Sigmoid colon (tissue), 7 donors: Measurements from ENCODE around the gene PARD3. TPM values are rescaled to one million over a fixed set of nuclear protein-coding genes. Genes with fewer than 3 reads are reported as not detected.

Experiments used
- DNase-seq: peaks from one replicate; pipeline ENCODE4 v3.0.0-alpha.2; 2019
- H3K27ac ChIP-seq, 4 donors: fragments of 200-600 bp; sonication (generic); one replicate each; pipeline ENCODE4 v1.5.1; 2016 to 2019; ENCODE audit warnings: mild to moderate bottlenecking in 1 of 4
- H3K27me3 ChIP-seq, 3 donors: fragments of 200-600 bp; sonication (generic); one replicate each; pipeline ENCODE4 v1.5.1; 2019; ENCODE audit warnings: mild to moderate bottlenecking in 1 of 3
- H3K36me3 ChIP-seq, 4 donors: fragments of 200-600 bp; sonication (generic); one replicate each; pipeline ENCODE4 v1.5.1; 2016 to 2019
- H3K4me1 ChIP-seq, 4 donors: fragments of 200-600 bp; sonication (generic); one replicate each; pipeline ENCODE4 v1.5.1; 2017 to 2019
- H3K4me3 ChIP-seq, 4 donors: fragments of 200-600 bp; sonication (generic); one replicate each; pipeline ENCODE4 v1.5.1; 2017 to 2019; ENCODE audit warnings: mild to moderate bottlenecking in 2 of 4, moderate library complexity in 1 of 4
- H3K9me3 ChIP-seq, 4 donors: fragments of 200-600 bp in 3 of 4; sonication (generic) in 3 of 4; one replicate each; pipeline versions ENCODE4 v1.5.1 to v1.6.1; 2013 to 2019
- EP300 ChIP-seq, 4 donors: sonication (generic); formaldehyde crosslinking; IDR thresholded peaks; one replicate each; pipeline ENCODE4 v1.6.1; 2017; ENCODE audit warnings: antibody characterized with exemption in 4 of 4
- POLR2A ChIP-seq, 2 donors: fragments of 450-650 bp; IDR thresholded peaks; one replicate each; pipeline ENCODE4 v1.6.1; 2016; ENCODE audit warnings: antibody characterized with exemption in 2 of 2, mild to moderate bottlenecking in 2 of 2, moderate library complexity in 2 of 2
- POLR2AphosphoS5 ChIP-seq, 4 donors: sonication (generic); formaldehyde crosslinking; IDR thresholded peaks; one replicate each; pipeline ENCODE4 v1.6.1; 2017; ENCODE audit warnings: antibody characterized with exemption in 4 of 4
- WGBS, 2 donors: extraction: QIAGEN DNeasy Blood & Tissue Kit; methylation state at CpG; one replicate each; pipeline ENCODE4 v1.1.7; 2013; 5-methylcytosine and 5-hydroxymethylcytosine counted together
- intact Hi-C: fragments of 100-400 bp; cut with DNase I; formaldehyde crosslinking; loops from one replicate; pipeline ENCODE4 v1.15.1; 2023
- polyA plus RNA-seq, 3 donors: library from polyadenylated mRNA; stranded (reverse); fragments of 200-250 nt; gene quantifications; one replicate each; pipeline ENCODE4 v1.2.3, GENCODE V29; 2013
- total RNA-seq, 4 donors: library from RNA; depleted of rRNA; stranded (reverse); fragments of >200 nt; gene quantifications; one replicate each; pipeline ENCODE4 v1.1.0, GENCODE V29; 2016
- TF ChIP-seq, protein P1 (sequence below), 4 experiments: fragments of 450-650 bp in 3 of 4; fragments of 200-600 bp in 1 of 4; IDR thresholded peaks; one replicate each; pipeline ENCODE4 v1.5.1; 2016 to 2019; ENCODE audit warnings: antibody characterized with exemption in 4 of 4, mild to moderate bottlenecking in 3 of 4, moderate library complexity in 2 of 4
- donor health status: healthy with polysubstance abuse.
- donor health status: Bipolar disorder and iron deficiency.
- donor health status: healthy.

PARD3 gene
- total and polyA plus RNA-seq, 7 donors: 17.5 to 96.4 (median 75.9) TPM

DNA sequence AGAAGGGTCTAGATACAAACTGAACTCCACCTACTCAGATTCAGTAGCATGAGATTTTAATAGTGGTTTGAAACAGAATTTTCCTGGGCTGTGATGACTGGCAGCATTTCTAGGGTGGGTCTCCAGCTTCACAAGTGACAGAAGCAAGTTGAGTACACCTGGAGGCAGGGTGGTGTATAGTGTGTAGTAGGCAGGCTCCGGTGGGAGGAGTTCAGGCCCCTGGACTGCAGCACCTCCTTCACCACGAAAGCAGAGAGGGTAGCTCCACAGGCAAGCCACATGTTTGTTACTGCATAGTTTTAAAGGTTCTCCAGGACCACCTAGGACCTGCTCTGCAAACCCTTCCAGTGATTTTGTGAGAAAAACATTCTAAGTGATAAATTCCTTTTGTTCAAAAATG, 347.2 kb downstream of the PARD3 start:
- 89 to 92% methylated on average over 2 of the region's 2 CpGs for WGBS, 2 donors
- TF ChIP-seq POLR2AphosphoS5 (IDR thresholded peaks at IDR 0.05) (no peak), EP300 (IDR thresholded peaks at IDR 0.05) (no peak), POLR2A (IDR thresholded peaks at IDR 0.05) (no peak)
- TF ChIP-seq, protein P1, sequence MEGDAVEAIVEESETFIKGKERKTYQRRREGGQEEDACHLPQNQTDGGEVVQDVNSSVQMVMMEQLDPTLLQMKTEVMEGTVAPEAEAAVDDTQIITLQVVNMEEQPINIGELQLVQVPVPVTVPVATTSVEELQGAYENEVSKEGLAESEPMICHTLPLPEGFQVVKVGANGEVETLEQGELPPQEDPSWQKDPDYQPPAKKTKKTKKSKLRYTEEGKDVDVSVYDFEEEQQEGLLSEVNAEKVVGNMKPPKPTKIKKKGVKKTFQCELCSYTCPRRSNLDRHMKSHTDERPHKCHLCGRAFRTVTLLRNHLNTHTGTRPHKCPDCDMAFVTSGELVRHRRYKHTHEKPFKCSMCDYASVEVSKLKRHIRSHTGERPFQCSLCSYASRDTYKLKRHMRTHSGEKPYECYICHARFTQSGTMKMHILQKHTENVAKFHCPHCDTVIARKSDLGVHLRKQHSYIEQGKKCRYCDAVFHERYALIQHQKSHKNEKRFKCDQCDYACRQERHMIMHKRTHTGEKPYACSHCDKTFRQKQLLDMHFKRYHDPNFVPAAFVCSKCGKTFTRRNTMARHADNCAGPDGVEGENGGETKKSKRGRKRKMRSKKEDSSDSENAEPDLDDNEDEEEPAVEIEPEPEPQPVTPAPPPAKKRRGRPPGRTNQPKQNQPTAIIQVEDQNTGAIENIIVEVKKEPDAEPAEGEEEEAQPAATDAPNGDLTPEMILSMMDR (IDR thresholded peaks at IDR 0.05): no peak
- intact Hi-C loops: no loop called here
- no peaks in the 10 kb centered on the region for H3K27me3 ChIP-seq
- no peak overlapping the region for H3K27ac ChIP-seq
- H3K4me1 ChIP-seq: peaks cover 0 to 9% (median 3%) of the 10 kb centered on the region in 4 donors
- H3K4me3 ChIP-seq: no peak overlapping the region
- no peaks in the 10 kb centered on the region for H3K9me3 ChIP-seq
- no peak for DNase-seq
- peaks cover 0 to 13% (median 0%) of the 10 kb centered on the region in 4 donors for H3K36me3 ChIP-seq

DNA sequence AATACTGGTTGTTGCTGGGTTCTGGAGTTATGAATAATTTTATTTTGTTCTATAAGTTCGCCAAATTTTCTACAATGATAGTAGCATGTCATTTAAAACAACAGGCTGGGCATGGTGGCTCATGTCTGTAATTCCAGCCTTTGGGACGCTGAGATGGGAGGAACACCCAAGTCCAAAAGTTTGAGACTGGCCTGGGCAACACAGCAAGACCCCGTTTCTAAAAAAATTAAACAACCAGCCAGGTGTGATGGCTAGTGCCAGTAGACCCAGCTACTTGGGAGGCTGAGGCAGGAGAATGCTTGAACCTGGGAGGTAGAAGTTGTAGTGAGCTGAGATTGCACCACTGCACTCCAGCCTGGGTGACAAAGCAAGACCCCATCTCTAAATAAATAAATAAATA, 347.7 kb downstream of the PARD3 start:
- TF ChIP-seq POLR2AphosphoS5 (IDR thresholded peaks at IDR 0.05): no peak
- TF ChIP-seq, protein P1 (IDR thresholded peaks at IDR 0.05): no peak
- TF ChIP-seq EP300 (IDR thresholded peaks at IDR 0.05): no peak
- TF ChIP-seq POLR2A (IDR thresholded peaks at IDR 0.05): no peak
- no peak overlapping the region for H3K27ac ChIP-seq
- H3K9me3 ChIP-seq: no peaks in the 10 kb centered on the region
- H3K4me1 ChIP-seq: peaks cover 0 to 9% (median 3%) of the 10 kb centered on the region in 4 donors
- no peak for DNase-seq
- intact Hi-C loops: no loop called here
- H3K27me3 ChIP-seq: no peaks in the 10 kb centered on the region
- 93 to 95% methylated on average over 3 of the region's 3 CpGs for WGBS, 2 donors
- H3K4me3 ChIP-seq: no peak overlapping the region
- peaks cover 0 to 13% (median 0%) of the 10 kb centered on the region in 4 donors for H3K36me3 ChIP-seq

DNA sequence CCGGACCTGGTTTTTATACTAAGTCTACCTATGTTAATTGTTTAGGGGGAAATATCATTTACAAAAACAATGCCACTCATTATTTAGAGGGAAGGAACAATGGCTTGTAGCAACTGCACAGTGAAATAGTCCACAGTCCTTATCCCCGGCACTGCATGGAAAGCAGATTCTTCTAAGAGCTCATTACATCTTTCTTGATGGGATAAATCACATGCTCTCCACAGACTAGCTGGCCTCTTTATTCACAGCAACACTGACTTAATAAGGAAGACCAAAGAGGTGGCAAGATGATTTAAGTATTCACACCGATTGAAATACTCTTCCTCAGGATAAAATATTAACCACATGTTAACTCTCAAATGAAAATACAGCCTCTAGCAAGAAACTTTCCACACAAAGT, 349.4 kb downstream of the PARD3 start:
- no peaks in the 10 kb centered on the region for H3K9me3 ChIP-seq
- DNase-seq: no peak
- peaks cover 0 to 13% (median 0%) of the 10 kb centered on the region in 4 donors for H3K36me3 ChIP-seq
- H3K27ac ChIP-seq: no peak overlapping the region
- 76 to 87% methylated on average over 3 of the region's 3 CpGs for WGBS, 2 donors
- H3K27me3 ChIP-seq: no peaks in the 10 kb centered on the region
- intact Hi-C loops: no loop called here
- H3K4me1 ChIP-seq: peaks cover 0 to 17% (median 3%) of the 10 kb centered on the region in 4 donors
- TF ChIP-seq POLR2A (IDR thresholded peaks at IDR 0.05): no peak
- no peak for TF ChIP-seq EP300 (IDR thresholded peaks at IDR 0.05)
- H3K4me3 ChIP-seq: no peak overlapping the region

DNA sequence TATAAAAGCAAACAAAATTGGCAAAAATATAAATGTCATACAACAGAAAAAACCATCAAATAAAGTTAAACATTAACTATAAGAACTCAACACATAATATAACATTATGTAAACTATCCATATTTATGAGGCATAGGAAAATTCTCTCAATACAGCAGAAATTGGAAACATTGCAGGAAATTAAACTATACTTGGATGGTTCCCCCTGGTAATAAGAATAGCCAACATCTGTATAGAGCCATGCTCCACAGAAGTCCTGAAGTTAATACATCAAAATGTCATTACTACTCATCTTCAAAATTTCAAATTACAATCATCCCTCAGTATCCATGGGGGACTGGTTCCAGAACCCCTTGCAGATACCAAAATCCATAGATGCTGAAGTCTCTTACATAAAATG, 350.5 kb downstream of the PARD3 start:
- Histone ChIP-seq H3K27me3 (no peaks in the 10 kb centered on the region), H3K9me3 (no peaks in the 10 kb centered on the region), H3K36me3 (peaks cover 0 to 7% (median 0%) of the 10 kb centered on the region in 4 donors), H3K27ac (no peak overlapping the region), H3K4me1 (peaks cover 0 to 17% (median 3%) of the 10 kb centered on the region in 4 donors), H3K4me3 (no peak overlapping the region)
- TF ChIP-seq, protein P1 (IDR thresholded peaks at IDR 0.05): no peak
- TF ChIP-seq POLR2AphosphoS5 (IDR thresholded peaks at IDR 0.05) (no peak), POLR2A (IDR thresholded peaks at IDR 0.05) (no peak), EP300 (IDR thresholded peaks at IDR 0.05) (no peak)
- intact Hi-C loops: no loop called here
- DNase-seq: no peak

DNA sequence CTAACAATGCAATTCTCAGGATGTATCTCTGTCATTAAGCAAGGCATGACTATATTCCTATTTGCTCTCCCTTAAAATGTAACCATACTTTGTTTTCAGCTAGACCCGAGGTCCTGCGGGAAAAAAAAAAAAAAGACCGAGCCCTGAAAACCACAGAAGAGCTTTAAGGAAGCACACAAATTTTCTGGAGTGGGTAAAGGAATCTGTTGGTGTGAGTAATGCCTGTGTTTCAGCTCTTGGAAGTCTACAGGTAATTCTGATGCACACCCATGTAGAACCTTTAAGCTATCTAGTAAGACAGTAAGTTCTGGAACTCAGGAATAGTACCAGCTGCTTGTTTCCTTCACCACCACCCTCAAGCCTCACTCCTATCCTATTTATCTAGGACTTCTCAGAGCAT, 351.1 kb downstream of the PARD3 start:
- Histone ChIP-seq H3K27ac (no peak overlapping the region), H3K4me3 (no peak overlapping the region), H3K4me1 (peaks cover 0 to 17% (median 3%) of the 10 kb centered on the region in 4 donors), H3K36me3 (peaks cover 0 to under 1% (median 0%) of the 10 kb centered on the region in 4 donors), H3K27me3 (no peaks in the 10 kb centered on the region), H3K9me3 (no peaks in the 10 kb centered on the region)
- no peak for TF ChIP-seq POLR2AphosphoS5 (IDR thresholded peaks at IDR 0.05)
- TF ChIP-seq, protein P1 (IDR thresholded peaks at IDR 0.05): no peak
- no peak for TF ChIP-seq POLR2A (IDR thresholded peaks at IDR 0.05)
- TF ChIP-seq EP300 (IDR thresholded peaks at IDR 0.05): no peak
- WGBS, 2 donors: 91 to 97% methylated on average over 3 of the region's 3 CpGs
- DNase-seq: no peak
- intact Hi-C loops: no loop called here
